Endometrial microvascular endothelial cells (primary cell): ENCODE measurements around the gene NCF4. TPM values are rescaled to one million over a fixed set of nuclear protein-coding genes. Genes with fewer than 3 reads are reported as not detected.

Experiments used
- in situ Hi-C: cut with HindIII; loops from 2 replicates; pipeline ENCODE4 v1.10.0; 2017; ENCODE audit warnings: low sequenced_read_pairs, low pct_unique_long_range_greater_than_20kb; ENCODE audit errors: inconsistent ontology term
- total RNA-seq: library from RNA; depleted of rRNA; stranded (reverse); fragments of >200 nt; gene quantifications from one replicate; pipeline ENCODE4 v1.2.3, GENCODE V29; 2015; ENCODE audit errors: inconsistent ontology term

NCF4 gene
- total RNA-seq, 1 donor from 2014 or later, result not detected

DNA sequence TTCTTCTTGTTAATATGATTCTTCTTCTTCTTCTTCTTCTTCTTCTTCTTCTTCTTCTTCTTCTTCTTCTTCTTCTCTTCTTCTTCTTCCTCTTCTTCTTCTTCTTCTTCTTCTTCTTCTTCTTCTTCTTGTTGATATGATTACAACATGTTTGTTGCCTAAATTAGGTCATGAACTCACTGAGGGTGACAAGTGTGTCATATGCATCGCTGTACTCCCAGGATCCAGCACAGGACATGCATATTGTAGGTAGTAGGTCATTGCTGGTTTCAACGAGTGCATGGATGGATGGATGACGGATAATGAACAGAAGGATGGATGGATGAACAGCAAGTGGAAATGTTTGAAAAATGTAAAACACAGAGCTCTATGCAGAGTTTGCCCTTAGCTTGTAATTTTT is 29.1 kb upstream of the NCF4 start:
- in situ Hi-C loops, result loop anchor here (10.0 kb wide), 1 partner anchor 57 kb away; the partner anchor contains the start of gene IFT27

DNA sequence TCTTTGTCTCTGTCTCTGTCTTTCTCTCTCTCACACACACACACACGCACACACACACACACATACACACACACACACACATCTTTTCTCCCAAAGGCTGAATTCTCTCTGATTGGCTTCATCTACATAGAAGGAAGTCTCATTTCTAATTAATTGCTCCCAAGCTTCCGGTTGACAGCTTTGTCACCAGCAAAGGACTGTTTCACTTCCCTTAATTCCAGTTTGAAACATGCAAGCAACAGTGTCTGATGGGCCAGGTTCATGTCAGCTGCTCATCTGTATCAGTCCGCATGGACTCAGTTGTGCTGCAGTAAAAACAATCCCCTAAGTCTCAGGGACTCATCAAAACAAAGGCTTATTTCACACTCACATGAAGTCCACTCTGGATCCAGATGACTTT is 27.7 kb upstream of the NCF4 start:
- in situ Hi-C loops, result loop anchor here (10.0 kb wide), 1 partner anchor 58 kb away; the partner anchor contains the start of gene IFT27

DNA sequence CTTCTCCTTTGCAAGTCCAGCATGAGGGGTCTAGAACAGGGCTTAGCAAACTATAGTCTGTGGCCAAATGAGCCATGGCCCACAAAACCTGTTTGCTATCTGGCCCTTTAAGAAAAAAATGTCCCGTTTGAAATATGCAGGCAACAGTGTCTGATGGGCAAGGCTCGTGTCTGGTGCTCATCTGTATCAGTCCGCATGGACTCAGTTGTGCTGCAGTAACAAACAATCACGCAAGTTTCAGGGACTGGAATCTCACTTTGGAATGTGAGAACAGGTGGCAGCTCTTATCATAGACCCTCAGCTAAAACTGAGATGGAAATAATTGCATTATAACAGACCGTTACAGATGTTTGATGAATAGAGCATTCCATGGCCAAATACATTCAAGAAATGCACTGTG is 24.9 kb upstream of the NCF4 start:
- in situ Hi-C loops, result loop anchor here (10.0 kb wide), 1 partner anchor 61 kb away; the partner anchor contains the start of gene IFT27

DNA sequence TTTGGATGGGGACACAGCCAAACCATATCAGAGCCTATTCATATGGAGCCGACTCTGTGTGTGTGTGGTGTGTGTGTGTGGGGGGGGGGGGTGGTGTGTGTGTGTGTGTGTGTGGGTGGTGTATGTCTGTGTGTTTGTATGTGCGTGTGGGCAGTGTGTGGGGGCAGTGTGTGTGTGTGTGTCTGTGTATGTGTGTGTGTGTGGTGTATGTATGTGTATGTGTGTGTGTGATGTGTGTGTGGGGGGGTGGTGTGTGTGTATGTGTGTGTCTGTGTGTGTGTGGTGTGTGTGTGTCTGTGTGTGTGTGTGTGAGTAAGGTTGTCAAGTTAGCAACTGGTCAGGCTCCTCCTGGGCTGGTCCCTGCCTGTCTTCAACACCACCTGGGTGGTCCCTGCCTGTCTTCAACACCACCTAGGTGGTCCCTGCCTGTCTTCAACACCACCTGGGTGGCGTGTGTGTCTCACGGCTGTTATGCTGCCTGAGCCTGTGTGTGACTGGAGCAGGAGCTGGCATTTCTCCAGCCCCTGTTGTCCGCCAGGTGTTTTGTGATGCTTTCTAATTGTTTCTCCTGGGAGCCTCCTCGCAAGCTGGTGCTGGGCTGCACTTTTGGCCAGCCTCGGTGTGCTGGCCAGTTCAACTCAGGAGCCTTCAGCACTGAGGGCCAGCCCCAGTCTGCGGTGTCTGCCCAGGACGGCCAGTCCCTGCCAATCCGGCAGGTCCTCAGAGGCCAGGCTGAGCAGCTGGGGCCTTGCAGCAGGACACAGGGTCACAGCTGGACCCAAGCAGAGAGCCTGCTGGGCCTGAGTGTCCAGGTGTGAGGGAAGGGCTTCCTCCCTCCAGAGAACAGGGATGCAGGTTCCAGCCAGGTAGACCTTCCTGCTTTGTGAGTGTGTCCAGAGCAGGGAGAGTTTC is 22.4 kb upstream of the NCF4 start:
- in situ Hi-C loops, result loop anchor here (10.0 kb wide), 1 partner anchor 64 kb away; the partner anchor contains the start of gene IFT27

DNA sequence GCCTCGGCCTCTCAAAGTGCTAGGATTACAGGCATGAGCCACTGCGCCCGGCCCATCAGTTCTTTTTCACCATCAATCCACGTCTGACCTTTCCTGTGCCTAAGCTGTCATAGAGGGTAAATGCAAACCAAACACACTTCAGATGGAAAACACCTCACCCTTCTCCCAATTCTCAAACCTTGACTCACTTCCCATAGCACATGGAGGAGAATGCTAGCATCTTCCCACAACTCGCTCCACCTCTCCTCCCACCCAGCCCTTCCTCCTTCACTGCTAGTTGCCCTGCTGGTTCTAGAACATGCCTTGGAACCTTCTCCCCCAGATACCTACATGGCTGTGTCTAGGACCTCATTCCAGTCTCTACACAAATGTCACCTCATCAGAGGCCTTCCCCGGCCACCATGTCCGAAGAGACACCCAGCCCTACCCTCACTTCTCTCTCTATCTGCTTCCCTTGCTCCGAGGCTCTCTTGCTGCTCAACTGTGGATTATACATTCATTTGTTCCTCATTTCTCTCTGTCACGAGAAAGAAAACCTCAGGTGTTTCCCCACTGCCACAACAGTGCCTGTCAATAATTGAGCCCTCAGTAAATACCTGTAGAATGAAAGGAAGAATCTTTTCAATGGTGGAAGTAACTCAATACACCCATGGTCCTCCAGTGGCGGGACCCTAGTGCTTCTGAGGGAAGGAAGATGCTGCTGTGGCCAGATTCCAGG is 21.3 kb upstream of the NCF4 start:
- in situ Hi-C loops, result loop anchor here (10.0 kb wide), 1 partner anchor 65 kb away; the partner anchor contains the start of gene IFT27

DNA sequence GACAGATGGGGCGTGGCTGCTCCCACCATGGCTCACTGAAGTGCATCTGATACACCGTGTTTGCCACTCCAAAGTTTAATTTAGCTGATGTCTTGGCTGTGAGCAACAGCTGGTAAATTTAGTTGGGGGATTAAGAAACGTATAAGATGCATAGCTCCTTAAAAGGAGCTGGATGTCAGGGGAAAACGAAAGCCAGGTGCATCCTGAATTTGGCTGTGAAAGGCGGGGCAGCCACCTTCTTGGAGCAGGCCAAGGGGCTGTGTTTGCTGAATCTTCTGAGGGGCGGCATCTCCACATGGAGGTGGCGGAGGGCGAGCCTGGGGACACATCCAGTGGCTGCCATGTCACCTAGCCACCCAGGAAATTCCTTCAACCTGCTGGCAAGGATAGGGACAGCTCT is 20.7 kb upstream of the NCF4 start:
- in situ Hi-C loops, result no loop called here

DNA sequence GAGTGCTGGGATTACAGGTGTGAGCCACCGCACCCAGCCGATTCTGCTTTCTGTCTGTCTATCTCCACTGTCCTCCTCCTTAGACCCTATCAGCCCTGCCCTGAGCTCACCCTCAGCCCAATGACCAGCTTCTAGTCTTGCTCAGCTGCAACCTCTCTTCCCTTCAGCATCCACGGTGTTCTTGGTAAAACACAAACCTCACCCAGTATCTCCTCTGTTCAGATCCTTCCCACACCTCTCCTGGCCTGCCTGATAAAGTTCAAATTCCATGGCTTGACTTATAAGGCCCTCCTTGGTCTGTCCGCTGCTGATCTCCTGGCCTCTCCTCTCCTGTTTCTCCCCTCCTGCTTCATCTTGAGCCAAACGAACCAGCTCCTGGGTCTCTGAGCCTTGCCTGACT is 14.5 kb upstream of the NCF4 start:
- in situ Hi-C loops, result no loop called here

DNA sequence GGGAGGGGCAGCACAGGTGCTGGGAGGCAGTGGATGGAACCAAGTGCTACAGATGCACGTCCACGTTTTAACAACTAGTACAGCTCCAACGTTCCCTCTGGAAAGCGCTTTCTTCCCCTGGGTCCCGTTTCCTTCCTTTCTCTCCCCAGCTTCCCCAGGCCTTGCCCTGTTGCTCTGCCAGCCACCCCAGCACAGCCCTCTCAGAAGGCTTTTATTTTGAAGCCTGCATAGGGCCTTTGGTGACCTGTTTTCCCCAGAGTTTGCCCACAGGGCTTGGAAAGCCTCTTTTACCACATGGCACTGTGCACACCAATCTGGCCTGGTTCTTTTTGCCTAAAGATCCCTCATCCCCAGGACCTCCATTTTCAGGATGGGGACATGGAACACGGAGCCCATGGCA is 13.9 kb upstream of the NCF4 start:
- in situ Hi-C loops, result no loop called here

DNA sequence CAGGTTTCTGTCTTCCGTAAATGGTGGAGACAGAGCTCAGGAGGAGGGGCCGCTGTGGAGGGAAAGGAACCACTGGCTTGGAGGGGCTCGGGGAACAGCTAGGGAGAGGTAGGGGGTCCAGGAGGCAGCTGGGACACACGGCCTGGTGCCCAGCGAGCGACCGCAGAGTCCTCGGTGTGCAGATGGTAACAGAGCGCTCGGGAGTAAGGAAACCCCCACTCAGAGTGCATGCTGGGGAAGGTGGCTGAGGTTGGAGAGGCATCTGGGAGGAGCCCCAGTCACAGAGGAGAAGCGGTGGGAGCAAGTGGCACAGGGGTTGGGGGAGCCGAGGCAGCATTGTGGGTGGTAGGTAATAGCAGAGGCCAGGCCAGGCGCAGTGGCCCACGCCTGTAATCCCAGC is 10.8 kb upstream of the NCF4 start:
- in situ Hi-C loops, result no loop called here

DNA sequence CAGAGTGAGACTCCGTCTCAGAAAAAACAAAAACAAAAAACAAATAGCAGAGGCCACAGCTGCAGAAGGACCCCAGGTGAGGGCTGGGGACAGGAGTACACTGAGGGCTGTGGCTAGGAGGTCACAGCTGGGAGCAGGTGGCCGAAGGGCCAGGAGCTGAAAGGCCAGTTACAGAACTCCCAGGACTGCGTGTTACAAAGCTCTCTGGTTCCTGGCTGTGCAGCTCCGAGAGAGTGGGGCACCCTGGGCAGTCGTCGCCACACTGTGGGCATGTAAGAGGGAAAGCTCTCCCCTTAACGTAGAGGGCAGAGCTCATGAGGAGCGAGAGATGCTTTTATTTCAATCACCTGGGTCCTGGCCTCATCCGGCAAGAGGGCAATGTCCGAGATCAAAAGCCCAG is 10.1 kb upstream of the NCF4 start:
- in situ Hi-C loops, result no loop called here

DNA sequence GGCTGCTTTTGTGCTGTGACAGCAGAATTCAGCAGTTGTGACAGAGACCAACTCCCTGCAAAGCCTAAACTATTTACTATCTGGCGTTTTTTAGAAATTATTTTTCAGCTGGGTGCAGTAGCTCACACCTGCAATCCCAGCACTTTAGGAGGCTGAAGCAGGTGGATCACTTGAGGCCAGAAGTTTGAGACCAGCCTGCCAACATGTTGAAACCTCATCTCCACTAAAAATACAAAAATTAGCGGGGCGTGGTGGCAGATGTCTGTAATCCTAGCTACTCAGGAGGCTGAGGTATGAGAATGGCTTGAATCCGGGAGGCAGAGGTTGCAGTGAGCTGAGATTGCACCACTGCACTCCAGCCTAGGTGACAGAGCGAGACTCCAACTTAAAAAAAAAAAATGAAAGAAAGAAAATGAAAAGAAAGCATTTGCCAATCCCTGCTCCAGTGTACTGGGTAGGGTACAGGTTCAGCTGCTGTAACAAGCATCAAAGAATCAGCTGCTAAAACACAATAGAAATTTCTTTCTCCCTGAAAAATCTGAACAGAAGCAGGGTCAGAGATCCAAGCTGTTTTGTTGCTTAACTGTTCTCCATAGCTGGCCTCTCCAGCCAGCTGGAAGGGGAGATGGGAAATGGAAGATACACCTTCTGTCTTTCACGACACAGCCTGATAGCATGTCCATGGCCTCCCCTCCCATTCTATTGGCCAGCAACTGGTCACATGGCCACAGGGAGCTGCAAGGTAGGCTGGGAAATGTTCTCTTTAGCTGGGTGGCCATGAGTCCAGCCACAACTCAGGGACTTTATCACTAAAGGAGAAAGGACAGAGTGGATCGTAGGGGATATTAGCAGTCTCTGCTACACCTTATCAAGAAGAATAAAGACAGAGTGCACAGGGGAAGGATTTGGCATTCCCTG is 8.5 kb upstream of the NCF4 start:
- in situ Hi-C loops, result no loop called here

DNA sequence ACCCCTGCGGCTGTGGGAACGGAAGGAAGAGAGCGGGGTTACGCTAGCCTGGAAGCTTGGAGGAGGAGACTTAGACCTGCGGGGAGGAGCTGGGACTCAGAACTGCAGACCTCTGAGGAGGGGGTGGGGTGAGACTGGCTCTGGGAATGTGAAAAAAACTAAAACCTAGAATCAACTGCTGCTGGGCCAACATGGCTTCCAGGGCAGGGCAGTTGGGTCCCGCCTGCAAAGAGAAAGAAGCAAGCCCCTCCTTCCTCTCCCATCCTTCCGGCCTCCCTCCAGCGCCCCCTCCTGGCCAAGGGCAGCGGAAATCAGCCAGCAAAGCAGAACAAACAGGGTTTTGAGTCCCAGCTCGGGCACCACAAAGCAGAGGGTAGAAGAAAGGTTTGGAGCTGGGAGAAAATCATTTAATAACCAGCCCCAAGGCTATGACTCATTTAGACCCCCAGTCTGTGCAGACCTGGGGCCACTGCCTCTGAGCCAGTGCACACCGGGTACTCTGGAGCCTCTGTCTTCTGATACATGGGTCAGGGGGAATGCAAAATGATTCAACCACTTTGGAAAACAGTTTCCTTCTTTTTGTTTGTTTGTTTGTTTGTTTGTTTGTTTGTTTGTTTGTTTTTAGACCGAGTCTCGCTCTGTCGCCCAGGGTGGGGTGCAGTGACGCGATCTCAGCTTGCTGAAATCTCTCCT is 7.3 kb upstream of the NCF4 start:
- in situ Hi-C loops, result no loop called here

DNA sequence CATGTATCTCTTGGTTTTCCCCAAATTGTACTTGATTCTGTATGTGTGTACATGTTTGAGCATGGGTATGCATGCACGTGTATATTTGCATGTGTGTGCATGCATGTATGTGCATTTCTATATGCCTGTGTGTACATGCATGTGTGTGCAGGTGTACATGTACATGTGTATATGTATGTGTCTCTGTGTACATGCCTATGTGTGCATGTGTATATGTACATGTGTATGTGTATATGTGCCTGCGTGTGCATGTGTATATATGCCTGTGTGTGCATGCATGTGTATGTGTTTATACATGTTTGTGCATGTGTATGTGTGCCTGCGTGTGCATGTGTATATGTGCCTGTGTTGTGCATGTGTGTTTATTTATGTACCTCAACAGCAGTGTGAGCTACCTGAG is 5.3 kb upstream of the NCF4 start:
- in situ Hi-C loops, result no loop called here

DNA sequence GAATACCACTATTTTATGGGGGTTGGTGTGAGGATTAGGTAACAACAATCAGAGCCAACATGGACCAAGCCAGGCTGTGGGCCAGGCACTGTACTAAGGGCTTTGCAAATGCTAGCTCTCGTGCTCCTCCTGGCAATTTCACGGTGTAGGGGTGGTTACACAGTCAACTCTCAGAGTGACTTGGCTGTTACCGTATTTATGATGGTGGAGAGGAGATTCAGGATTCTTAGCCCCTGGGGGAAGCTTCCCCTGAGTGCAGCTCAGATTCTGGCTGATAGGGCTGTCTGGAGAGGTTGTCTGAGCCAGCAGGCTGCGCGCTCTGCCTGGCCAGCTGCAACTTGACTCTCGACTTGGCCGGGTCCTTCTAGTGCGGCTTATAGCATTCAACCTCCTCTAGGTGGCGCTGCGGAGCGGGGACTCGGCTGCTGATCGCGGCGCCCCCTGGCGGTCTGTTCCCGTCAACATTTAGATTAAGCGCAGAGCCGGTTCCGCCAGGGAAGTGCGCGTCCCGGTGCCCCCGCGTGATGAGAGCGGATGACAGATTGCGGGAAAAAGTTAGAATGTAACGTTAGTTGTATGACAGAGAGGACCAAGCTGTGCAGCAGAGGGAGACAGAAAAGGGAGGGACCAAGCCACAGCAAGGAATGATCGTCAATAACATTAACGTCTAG is 4.5 kb upstream of the NCF4 start:
- in situ Hi-C loops, result no loop called here

DNA sequence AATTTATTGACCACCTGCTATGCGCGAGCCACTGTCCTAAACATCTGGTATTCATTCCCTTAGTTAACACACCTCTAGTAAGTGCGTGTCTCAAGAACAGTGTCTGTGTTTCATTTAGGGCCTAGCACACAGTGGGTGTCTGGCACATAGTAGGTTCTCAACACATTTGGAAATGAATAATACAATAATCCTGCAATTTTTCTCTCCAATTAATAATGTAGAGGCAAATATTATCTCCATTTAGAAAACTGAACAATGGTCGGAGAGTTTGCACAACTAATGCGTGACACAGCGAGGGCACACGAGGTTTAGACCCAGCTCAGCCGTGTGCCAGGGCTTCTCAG is 4.0 kb upstream of the NCF4 start:
- in situ Hi-C loops, result no loop called here

DNA sequence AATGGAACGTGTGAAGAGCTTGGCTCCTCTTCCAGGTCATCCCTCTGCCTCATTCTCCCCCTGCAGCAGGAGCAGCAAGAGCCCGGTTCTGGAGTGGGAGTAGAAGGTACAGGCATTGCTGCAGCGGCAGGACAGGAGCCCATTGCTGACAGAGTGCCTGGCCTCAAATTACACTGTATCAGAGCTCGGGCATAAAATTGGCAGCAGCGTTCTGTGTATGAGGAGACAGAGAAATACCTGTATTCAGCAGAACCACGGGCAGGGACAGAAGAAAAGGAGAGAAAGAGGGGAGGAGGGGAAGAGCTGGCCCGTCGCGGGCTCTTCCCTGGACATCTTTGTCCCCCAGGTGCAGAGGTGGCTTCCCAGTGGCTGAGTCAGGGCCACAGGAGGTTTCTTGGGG is 2.6 kb upstream of the NCF4 start:
- in situ Hi-C loops, result no loop called here

DNA sequence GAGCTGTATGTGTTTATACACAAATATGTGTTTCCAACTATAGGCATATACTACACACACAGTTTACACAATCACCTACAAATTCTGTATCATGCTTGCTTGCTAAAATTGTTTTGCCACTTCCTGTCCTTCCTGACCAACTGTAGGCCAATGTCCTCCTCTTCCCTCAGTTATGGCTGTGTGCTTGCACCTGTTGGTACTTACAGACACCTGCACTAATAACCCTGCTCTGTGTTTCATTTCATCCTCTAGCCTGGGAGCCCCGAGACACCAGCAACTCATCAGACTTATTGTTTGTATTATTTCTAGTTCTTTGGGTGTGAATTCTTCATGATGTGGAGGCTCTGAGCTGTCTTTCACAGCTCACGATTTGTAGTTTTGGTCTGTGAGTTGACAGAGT is 1.8 kb upstream of the NCF4 start:
- in situ Hi-C loops, result no loop called here

DNA sequence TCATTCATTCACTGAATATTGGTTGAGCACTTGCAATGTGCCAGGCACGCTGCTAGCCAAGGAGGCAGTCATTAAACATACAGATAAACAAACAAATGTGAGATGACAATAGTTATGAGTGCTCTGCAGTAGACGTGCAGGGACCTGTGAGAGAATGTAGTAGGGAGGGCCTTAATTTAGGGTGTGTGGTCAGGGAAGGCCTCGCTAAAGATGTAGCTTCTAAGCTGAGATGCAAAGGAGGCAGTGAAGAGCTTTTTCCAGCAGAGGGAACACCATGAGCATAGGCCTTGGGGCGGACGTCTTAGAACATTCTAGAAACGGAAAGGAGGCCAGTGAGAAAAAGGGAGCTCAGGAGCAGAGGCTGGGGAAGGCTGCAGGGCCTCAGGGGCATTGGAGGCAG is 789 bp upstream of the NCF4 start:
- in situ Hi-C loops, result no loop called here
